ENCODE results near the gene LMNA.

DNA sequence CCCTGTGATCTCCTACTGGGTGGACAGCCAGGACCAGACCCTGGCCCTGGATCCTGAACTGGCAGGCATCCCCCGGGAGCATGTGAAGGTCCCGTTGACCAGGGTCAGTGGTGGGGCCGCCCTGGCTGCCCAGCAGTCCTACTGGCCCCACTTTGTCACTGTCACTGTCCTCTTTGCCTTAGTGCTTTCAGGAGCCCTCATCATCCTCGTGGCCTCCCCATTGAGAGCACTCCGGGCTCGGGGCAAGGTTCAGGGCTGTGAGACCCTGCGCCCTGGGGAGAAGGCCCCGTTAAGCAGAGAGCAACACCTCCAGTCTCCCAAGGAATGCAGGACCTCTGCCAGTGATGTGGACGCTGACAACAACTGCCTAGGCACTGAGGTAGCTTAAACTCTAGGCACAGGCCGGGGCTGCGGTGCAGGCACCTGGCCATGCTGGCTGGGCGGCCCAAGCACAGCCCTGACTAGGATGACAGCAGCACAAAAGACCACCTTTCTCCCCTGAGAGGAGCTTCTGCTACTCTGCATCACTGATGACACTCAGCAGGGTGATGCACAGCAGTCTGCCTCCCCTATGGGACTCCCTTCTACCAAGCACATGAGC, 62.2 kb downstream of the LMNA start:
- TF ChIP-seq, protein P1, sequence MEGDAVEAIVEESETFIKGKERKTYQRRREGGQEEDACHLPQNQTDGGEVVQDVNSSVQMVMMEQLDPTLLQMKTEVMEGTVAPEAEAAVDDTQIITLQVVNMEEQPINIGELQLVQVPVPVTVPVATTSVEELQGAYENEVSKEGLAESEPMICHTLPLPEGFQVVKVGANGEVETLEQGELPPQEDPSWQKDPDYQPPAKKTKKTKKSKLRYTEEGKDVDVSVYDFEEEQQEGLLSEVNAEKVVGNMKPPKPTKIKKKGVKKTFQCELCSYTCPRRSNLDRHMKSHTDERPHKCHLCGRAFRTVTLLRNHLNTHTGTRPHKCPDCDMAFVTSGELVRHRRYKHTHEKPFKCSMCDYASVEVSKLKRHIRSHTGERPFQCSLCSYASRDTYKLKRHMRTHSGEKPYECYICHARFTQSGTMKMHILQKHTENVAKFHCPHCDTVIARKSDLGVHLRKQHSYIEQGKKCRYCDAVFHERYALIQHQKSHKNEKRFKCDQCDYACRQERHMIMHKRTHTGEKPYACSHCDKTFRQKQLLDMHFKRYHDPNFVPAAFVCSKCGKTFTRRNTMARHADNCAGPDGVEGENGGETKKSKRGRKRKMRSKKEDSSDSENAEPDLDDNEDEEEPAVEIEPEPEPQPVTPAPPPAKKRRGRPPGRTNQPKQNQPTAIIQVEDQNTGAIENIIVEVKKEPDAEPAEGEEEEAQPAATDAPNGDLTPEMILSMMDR (conservative IDR thresholded peaks at IDR 0.05; ENCODE audit: low read depth, low read length), result no peak
- TF ChIP-seq EZH2 (IDR thresholded peaks at IDR 0.05; ENCODE audit: borderline replicate concordance, low read depth, low read length, poor library complexity, severe bottlenecking), result no peak

Measured in A673 (cell line).